Central memory CD8-positive, alpha-beta T cell (primary cell): ENCODE results near the gene P4HA2.
"Not testable (repeated sequence)": the region's sequence is repeated elsewhere in the genome, so short reads cannot be mapped to it uniquely, and the experiment has no call there.

Experiments
- ATAC-seq: fragments of 150-1000 bp; cut with Tn5 transposase; replicated peaks from 2 replicates; pipeline ENCODE4 v1.10.0; 2022; ENCODE audit warnings: mild to moderate bottlenecking, moderate FRiP score, moderate number of reproducible peaks; ENCODE audit not compliant: poor library complexity, severe bottlenecking; ENCODE audit errors: extremely low read depth
- DNase-seq, 2 donors: peaks; one replicate each; pipeline ENCODE4 v3.0.0; 2021; ENCODE audit warnings: low spot score in 2 of 2
- H3K27ac Mint-ChIP-seq: one replicate; pipeline ENCODE4 v1.8.0; 2022; ENCODE audit warnings: low read depth, mild to moderate bottlenecking, moderate library complexity, mixed read lengths
- H3K27me3 Mint-ChIP-seq: one replicate; pipeline ENCODE4 v1.8.0; 2022; ENCODE audit warnings: mixed read lengths
- H3K36me3 Mint-ChIP-seq: one replicate; pipeline ENCODE4 v1.8.0; 2022; ENCODE audit warnings: mild to moderate bottlenecking, moderate library complexity, mixed read lengths; ENCODE audit not compliant: insufficient read depth
- H3K4me1 Mint-ChIP-seq: one replicate; pipeline ENCODE4 v1.8.0; 2022; ENCODE audit warnings: mixed read lengths
- H3K4me3 Mint-ChIP-seq: one replicate; pipeline ENCODE4 v1.8.0; 2022; ENCODE audit warnings: mild to moderate bottlenecking, moderate library complexity, mixed read lengths
- H3K9me3 Mint-ChIP-seq: one replicate; pipeline ENCODE4 v1.8.0; 2022; ENCODE audit warnings: mixed read lengths

The P4HA2 gene

GRCh38 chr5:132147663-132148062 is 80.0 kb downstream of the P4HA2 start:
- no peak overlapping the region for H3K27ac Mint-ChIP-seq
- ATAC-seq (no peak), DNase-seq (no peak)
- H3K36me3 Mint-ChIP-seq, result peaks cover 2% of the 10 kb centered on the region
- H3K4me1 Mint-ChIP-seq, result no peaks in the 10 kb centered on the region
- H3K9me3 Mint-ChIP-seq, result peaks cover 11% of the 10 kb centered on the region
- H3K4me3 Mint-ChIP-seq, result no peak overlapping the region
- peaks cover 7% of the 10 kb centered on the region for H3K27me3 Mint-ChIP-seq

- ATAC-seq, H3K4me1 Mint-ChIP-seq, H3K4me3 Mint-ChIP-seq, DNase-seq, H3K36me3 Mint-ChIP-seq, H3K27ac Mint-ChIP-seq, H3K27me3 Mint-ChIP-seq: not testable (repeated sequence)
- peaks cover 12% of the 10 kb centered on the region for H3K9me3 Mint-ChIP-seq
Observed at GRCh38 chr5:132145326-132145725, 82.3 kb downstream of the P4HA2 start.

GRCh38 chr5:132143148-132143547 is 84.5 kb downstream of the P4HA2 start:
- no peak for ATAC-seq
- H3K27me3 Mint-ChIP-seq, result peaks cover 24% of the 10 kb centered on the region
- DNase-seq, result no peak
- peaks cover 12% of the 10 kb centered on the region for H3K9me3 Mint-ChIP-seq
- H3K27ac Mint-ChIP-seq, result no peak overlapping the region
- H3K36me3 Mint-ChIP-seq, result peaks cover 2% of the 10 kb centered on the region
- no peaks in the 10 kb centered on the region for H3K4me1 Mint-ChIP-seq
- no peak overlapping the region for H3K4me3 Mint-ChIP-seq

- peaks cover 12% of the 10 kb centered on the region for H3K9me3 Mint-ChIP-seq
- DNase-seq (no peak), ATAC-seq (no peak)
- no peak overlapping the region for H3K27ac Mint-ChIP-seq
- H3K4me1 Mint-ChIP-seq, result no peaks in the 10 kb centered on the region
- no peak overlapping the region for H3K4me3 Mint-ChIP-seq
- peaks cover 2% of the 10 kb centered on the region for H3K36me3 Mint-ChIP-seq
- peaks cover 27% of the 10 kb centered on the region for H3K27me3 Mint-ChIP-seq
Observed at GRCh38 chr5:132142459-132142858, 85.2 kb downstream of the P4HA2 start.
